K562 (cell line): Measurements from ENCODE around the gene ATG4C. TPM values are rescaled to one million over a fixed set of nuclear protein-coding genes. Genes with fewer than 3 reads are reported as not detected.

Experiments
- ATAC-seq: fragments of 200-7000 bp; cut with Tn5 transposase; 3 replicates; pipeline ENCODE4 v1.9.1; 2020; ENCODE audit warnings: moderate library complexity
- BruUV-seq: library from RNA; stranded (reverse); fragments of 400-500 nt; replicated peaks from 2 replicates; lab custom pipeline; 2021; lab: Mats Ljungman, UMichigan
- CTCF ChIA-PET: fragments of 300-600 bp; formaldehyde crosslinking; extraction: SDS; loops from one replicate; lab custom pipeline; 2021; ENCODE audit warnings: low intra/inter-chr PET ratio; lab: Yijun Ruan, JAX
- POLR2A ChIA-PET: fragments of 300-600, 350-650 bp; sonication (Branson Sonifier 250); formaldehyde crosslinking; extraction: SDS; loops from one replicate; lab custom pipeline; 2021; ENCODE audit warnings: antibody characterized with exemption, inconsistent platforms; lab: Yijun Ruan, JAX
- DNase-seq, 4 experiments: peaks; one replicate each; pipeline versions ENCODE4 v3.0.0 to v3.0.0-alpha.2; 2011 to 2018; ENCODE audit warnings: low spot score in 3 of 4, mixed read lengths in 3 of 4; ENCODE audit errors: extremely low read depth in 1 of 4
- FAIRE-seq: peaks from 2 replicates; lab custom pipeline; 2011; peaks lifted over from hg19 to GRCh38; lab: Jason Lieb, UNC
- H2AFZ ChIP-seq: 2 replicates; pipeline ENCODE4 v1.6.0; 2011; ENCODE audit warnings: low read depth, low read length, control low read depth, inconsistent platforms
- H3K27ac ChIP-seq: fragments of 200-600 bp; 3 replicates; pipeline ENCODE4 v1.8.0; 2011; ENCODE audit warnings: low read depth, mild to moderate bottlenecking, control low read depth, inconsistent platforms, low read length, moderate library complexity, mixed read lengths; ENCODE audit errors: extremely low read depth
- H3K27me3 ChIP-seq, 2 experiments: fragments of 300-600 bp in 1 of 2; 2 replicates in 1 of 2; 3 replicates in 1 of 2; pipeline versions ENCODE4 v1.6.0 to v1.8.0; 2011; ENCODE audit warnings: inconsistent platforms in 2 of 2, low read length in 2 of 2, mild to moderate bottlenecking in 1 of 2, mixed read lengths in 1 of 2, moderate library complexity in 1 of 2; ENCODE audit not compliant: control insufficient read depth in 2 of 2, insufficient read depth in 2 of 2
- H3K36me3 ChIP-seq: fragments of 300-600 bp; 3 replicates; pipeline ENCODE4 v1.8.0; 2011; ENCODE audit warnings: mild to moderate bottlenecking, low read length, inconsistent platforms; ENCODE audit not compliant: control insufficient read depth, insufficient read depth
- H3K4me1 ChIP-seq, 2 experiments: fragments of 200-600 bp in 1 of 2; replicated peaks in 1 of 2; 2 replicates in 1 of 2; 3 replicates in 1 of 2; pipeline versions ENCODE4 v1.5.1 to v1.8.0; 2011; ENCODE audit warnings: inconsistent platforms in 2 of 2, low read length in 2 of 2, mild to moderate bottlenecking in 1 of 2, mixed read lengths in 1 of 2, moderate library complexity in 1 of 2; ENCODE audit not compliant: control insufficient read depth in 2 of 2, insufficient read depth in 2 of 2
- H3K4me2 ChIP-seq: 2 replicates; pipeline ENCODE4 v1.6.1; 2011; ENCODE audit warnings: low read length, control low read depth, inconsistent platforms, mixed read lengths; ENCODE audit not compliant: insufficient read depth
- H3K4me3 ChIP-seq: fragments of 200-600 bp; sonication (generic), shearing (Covaris generic); 2 replicates; pipeline ENCODE4 v1.5.1; 2016; ENCODE audit warnings: control low read depth, inconsistent platforms
- H3K79me2 ChIP-seq: fragments of 200-600 bp; 3 replicates; pipeline ENCODE4 v1.8.0; 2011; ENCODE audit warnings: low read length, inconsistent platforms; ENCODE audit not compliant: control insufficient read depth, insufficient read depth
- H3K9ac ChIP-seq, 2 experiments: 2 replicates each; pipeline versions ENCODE4 v1.6.0 to v1.6.1; 2011; ENCODE audit warnings: low read depth in 2 of 2, low read length in 2 of 2, control low read depth in 1 of 2, inconsistent platforms in 1 of 2, mild to moderate bottlenecking in 1 of 2, mixed read lengths in 1 of 2; ENCODE audit not compliant: insufficient read depth in 1 of 2
- H3K9me1 ChIP-seq: one replicate; pipeline ENCODE4 v1.6.0; 2011; ENCODE audit warnings: inconsistent platforms, mild to moderate bottlenecking, low read length, moderate library complexity; ENCODE audit not compliant: control insufficient read depth, insufficient read depth
- H3K9me3 ChIP-seq: replicated peaks from 2 replicates; pipeline ENCODE4 v1.5.1; 2011; ENCODE audit warnings: low read depth, low read length, inconsistent platforms; ENCODE audit not compliant: control insufficient read depth, insufficient read depth
- H4K20me1 ChIP-seq: replicated peaks from 2 replicates; pipeline ENCODE4 v1.6.1; 2011; ENCODE audit warnings: low read length, inconsistent platforms, mixed read lengths; ENCODE audit not compliant: control insufficient read depth, insufficient read depth
- ASH1L ChIP-seq: fragments of 450-650 bp; IDR thresholded peaks from 2 replicates; pipeline ENCODE4 v1.6.1; 2018; ENCODE audit warnings: borderline replicate concordance, mild to moderate bottlenecking, low read depth; ENCODE audit not compliant: partially characterized antibody
- FOXJ3 ChIP-seq: sonication (generic); formaldehyde crosslinking; IDR thresholded peaks from 2 replicates; pipeline ENCODE4 v1.4.0; 2020; ENCODE audit warnings: mild to moderate bottlenecking, missing genetic modification reagents
- HDAC6 ChIP-seq: IDR thresholded peaks from 2 replicates; pipeline ENCODE4 v1.6.1; 2012; ENCODE audit warnings: low read depth, mild to moderate bottlenecking, control low read depth, inconsistent platforms, low read length, moderate library complexity
- MAX ChIP-seq: sonication (generic); formaldehyde crosslinking; IDR thresholded peaks from 2 replicates; pipeline ENCODE4 v1.9.0; 2022; ENCODE audit warnings: mild to moderate bottlenecking, missing genetic modification reagents
- MGA ChIP-seq: fragments of 450-650 bp; IDR thresholded peaks from 2 replicates; pipeline ENCODE4 v1.6.1; 2016; ENCODE audit warnings: mild to moderate bottlenecking, moderate library complexity
- NR3C1 ChIP-seq: sonication (generic); formaldehyde crosslinking; IDR thresholded peaks from 2 replicates; pipeline ENCODE4 v1.8.1; 2022; ENCODE audit warnings: missing genetic modification reagents
- SIX5 ChIP-seq, 2 experiments: IDR thresholded peaks; 2 replicates each; pipeline ENCODE4 v1.6.1; 2011; ENCODE audit warnings: low read length in 2 of 2, borderline replicate concordance in 1 of 2, low read depth in 1 of 2, mild to moderate bottlenecking in 1 of 2, moderate library complexity in 1 of 2; ENCODE audit not compliant: insufficient read depth in 1 of 2
- ZC3H11A ChIP-seq: IDR thresholded peaks from 2 replicates; pipeline ENCODE4 v1.6.1; 2012; ENCODE audit warnings: low read depth, low read length, improper control_type of control experiment
- ZNF253 ChIP-seq: fragments of 250-450 bp; sonication (Bioruptor Pico); conservative IDR thresholded peaks from 2 replicates; pipeline ENCODE4 v1.6.1; 2021; ENCODE audit warnings: mild to moderate bottlenecking
- WGBS: fragments of 100-300 bp; shearing (Covaris generic); methylation state at CpG from one replicate; pipeline ENCODE4 v1.1.6; 2016; ENCODE audit warnings: low coverage, mixed read lengths; ENCODE audit not compliant: insufficient coverage; ENCODE audit errors: missing lambda C conversion rate; 5-methylcytosine and 5-hydroxymethylcytosine counted together
- in situ Hi-C: fragments of 300-500 bp; cut with MboI; formaldehyde crosslinking; loops from 4 replicates; pipeline ENCODE4 v1.15.0; 2018; ENCODE audit warnings: inconsistent platforms, mixed read lengths
- intact Hi-C: fragments of 100-400 bp; cut with micrococcal nuclease; formaldehyde crosslinking; loops from 2 replicates; pipeline ENCODE4 v1.14.2; 2022
- polyA plus RNA-seq, 8 experiments: library from polyadenylated mRNA; depleted of rRNA in 4 of 8; stranded (reverse) in 5 of 8; unstranded in 3 of 8; fragments of >200 nt; fragmentation: Nextera tagmentation in 2 of 8; fragmentation: Illumina TruSeq in 1 of 8; extraction: Ambion mirVana in 2 of 8; extraction: Trizol in 1 of 8; gene quantifications; 2 replicates each; pipeline versions ENCODE4 v1.2.1 to v1.2.3, GENCODE V29; 2011 to 2014; ENCODE audit warnings: inconsistent platforms in 1 of 8, missing spikeins in 1 of 8
- total RNA-seq, 7 experiments: library from RNA; depleted of rRNA in 6 of 7; stranded (reverse); fragments of >200 nt in 6 of 7; fragmentation: Illumina TruSeq in 2 of 7; extraction: Trizol in 2 of 7; gene quantifications; 2 replicates each; pipeline versions ENCODE4 v1.2.1 to v1.2.3, GENCODE V29; 2011 to 2021; ENCODE audit warnings: low replicate concordance in 1 of 7

The ATG4C gene
- total and polyA plus RNA-seq, 9 of the 15 experiments (the other 6 are each of a cell fraction or from before 2014, with no cell fraction given): 7.6 to 35.8 (median 16.1) TPM

GRCh38 chr1:62882201-62883104 lies 98.5 kb downstream of the ATG4C start:
- FAIRE-seq: no peak
- intact Hi-C loops: no loop called here
- TF ChIP-seq ZC3H11A (no peak), HDAC6 (no peak), ZNF253 (CRISPR knock-in tag) (no peak), SIX5 (IDR thresholded peaks at IDR 0.05; ENCODE audit: borderline replicate concordance in 1 of 2, insufficient read depth in 1 of 2, low read depth in 1 of 2, low read length in 2 of 2) (no peak), MAX (CRISPR knock-in tag) (no peak), NR3C1 (no peak), ASH1L (no peak), MGA (no peak), FOXJ3 (no peak)

More at GRCh38 chr1:62882201-62883104, 98.5 kb downstream of the ATG4C start:
- under 1% methylated on average over 10 of the region's 10 CpGs for WGBS
- Histone ChIP-seq H3K79me2 (no peaks in the 10 kb centered on the region), H3K36me3 (no peaks in the 10 kb centered on the region), H4K20me1 (no peaks in the 10 kb centered on the region), H3K4me1 (no peaks in the 10 kb centered on the region), H3K4me2 (no peak overlapping the region), H3K27me3 (0 out of 5 replicates have a peak, but pooled peaks cover 0 to 3% of the 10 kb centered on the region in 2 experiments), H2AFZ (no peak overlapping the region), H3K4me3 (no peak overlapping the region), H3K27ac (no peak overlapping the region), H3K9ac (no peak overlapping the region), H3K9me1 (no peaks in the 10 kb centered on the region), H3K9me3 (no peaks in the 10 kb centered on the region)
- in situ Hi-C loops: no loop called here
- ATAC-seq (no peak), DNase-seq (no peak)
- ChIA-PET POLR2A (interaction anchor here (1.4 kb wide), 1 partner anchor 13 kb away, joined by 3 read pairs; no protein-coding TSS in a partner anchor), CTCF (no interaction called here)
- no TSS peak for BruUV-seq
